GM21717 (cell line): ENCODE results near the gene ITGAX.
"Not testable (repeated sequence)": the region's sequence is repeated elsewhere in the genome, so short reads cannot be mapped to it uniquely, and the experiment has no call there.

Experiments
- ATAC-seq: cut with Tn5 transposase; IDR thresholded peaks from one replicate; pipeline ENCODE4 v1.9.1; 2021; ENCODE audit warnings: mild to moderate bottlenecking, moderate library complexity; ENCODE audit not compliant: unreplicated experiment

ITGAX gene

DNA sequence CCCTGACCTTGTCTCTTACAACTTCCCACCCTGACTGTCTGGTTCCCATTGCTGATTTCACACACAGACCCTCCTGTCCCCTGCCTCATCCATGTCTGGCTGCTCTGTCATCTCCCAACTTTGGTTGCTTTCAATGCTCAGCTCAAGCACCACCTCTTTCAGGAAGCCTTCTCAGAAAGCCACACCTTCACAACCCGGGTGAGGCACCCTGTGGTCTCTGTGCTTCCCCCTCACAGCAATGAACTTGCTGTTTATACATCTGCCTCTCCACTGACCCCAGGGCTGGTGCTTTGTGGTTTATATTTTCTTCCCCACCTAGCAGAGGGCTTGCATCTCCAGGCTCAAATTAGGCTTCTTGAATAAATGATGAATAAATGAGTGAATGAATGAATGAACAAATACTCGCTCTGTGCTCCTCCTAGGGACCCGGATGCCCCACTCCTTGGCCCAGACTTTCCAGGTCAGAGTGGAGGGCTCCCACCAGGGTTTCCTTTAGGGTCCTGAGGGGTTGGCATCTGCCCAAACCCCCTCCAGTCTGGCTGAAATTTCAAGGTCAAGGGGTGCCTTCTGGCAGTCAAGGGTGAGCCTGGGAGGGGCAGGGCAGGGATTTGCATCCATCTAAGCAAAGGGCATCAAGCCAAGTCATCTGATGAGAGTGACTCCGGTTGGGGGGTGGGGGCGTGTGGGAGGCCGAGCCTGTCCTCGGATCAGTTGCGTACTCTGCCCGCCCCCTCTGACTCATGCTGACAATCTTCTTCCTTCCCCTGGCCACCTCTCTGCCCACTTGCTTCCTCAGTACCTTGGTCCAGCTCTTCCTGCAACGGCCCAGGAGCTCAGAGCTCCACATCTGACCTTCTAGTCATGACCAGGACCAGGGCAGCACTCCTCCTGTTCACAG, at the start of gene ITGAX:
Gene ITGAX (plus strand): TSS at position 783 of the 898 bp plus-strand sequence. CDS start 79 bp downstream, at position 862.
- peak; percentile 65 for ATAC-seq

DNA sequence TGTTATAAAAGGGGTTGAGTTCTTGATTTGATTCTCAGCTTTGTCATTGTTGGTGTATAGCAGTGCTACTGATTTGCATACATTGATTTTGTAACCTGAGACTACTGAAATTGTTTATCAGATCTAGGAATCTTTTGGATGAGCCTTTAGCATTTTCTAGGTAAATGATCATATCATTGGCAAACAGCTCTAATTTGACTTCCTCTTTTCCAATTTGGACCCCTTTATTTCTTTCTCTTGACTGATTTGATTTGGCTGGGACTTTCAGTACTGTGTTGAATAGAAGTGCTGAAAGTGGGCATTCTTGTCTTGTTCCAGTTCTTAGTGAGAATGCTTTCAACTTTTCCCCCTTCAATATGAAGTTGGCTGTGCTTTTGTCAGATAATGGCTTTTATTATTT, 49.8 kb upstream of the ITGAX start:
- no peak for ATAC-seq

DNA sequence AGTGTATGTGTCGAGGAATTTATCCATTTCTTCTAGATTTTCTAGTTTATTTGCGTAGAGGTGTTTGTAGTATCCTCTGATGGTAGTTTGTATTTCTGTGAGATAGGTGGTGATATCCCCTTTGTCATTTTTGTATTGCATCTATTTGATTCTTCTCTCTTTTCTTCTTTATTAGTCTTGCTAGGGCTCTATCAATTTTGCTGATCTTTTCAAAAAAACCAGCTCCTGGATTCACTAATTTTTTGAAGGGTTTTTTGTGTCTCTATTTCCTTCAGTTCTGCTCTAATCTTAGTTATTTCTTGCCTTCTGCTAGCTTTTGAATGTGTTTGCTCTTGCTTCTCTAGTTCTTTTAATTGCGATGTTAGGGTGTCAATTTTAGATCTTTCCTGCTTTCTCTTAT, 46.6 kb upstream of the ITGAX start:
- not testable (repeated sequence) for ATAC-seq

DNA sequence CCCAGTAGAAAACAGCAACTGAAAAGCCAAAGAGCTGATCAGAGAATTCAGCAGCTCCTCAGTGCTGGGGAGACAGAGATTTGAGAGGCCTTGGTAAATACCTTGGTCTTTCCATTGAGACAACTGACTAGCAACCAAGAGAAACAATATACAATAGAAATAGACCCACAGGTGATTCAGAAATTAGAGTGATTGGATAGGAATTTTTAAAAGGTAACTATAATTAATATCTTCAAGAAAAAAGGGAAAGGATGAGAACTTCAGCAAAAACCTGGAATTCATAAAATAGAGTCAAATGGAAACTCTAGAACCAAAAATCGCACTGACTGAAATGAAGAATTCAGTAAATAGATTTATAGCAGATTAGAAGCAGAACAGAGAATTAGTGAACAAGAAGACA, 32.5 kb upstream of the ITGAX start:
- no peak for ATAC-seq

DNA sequence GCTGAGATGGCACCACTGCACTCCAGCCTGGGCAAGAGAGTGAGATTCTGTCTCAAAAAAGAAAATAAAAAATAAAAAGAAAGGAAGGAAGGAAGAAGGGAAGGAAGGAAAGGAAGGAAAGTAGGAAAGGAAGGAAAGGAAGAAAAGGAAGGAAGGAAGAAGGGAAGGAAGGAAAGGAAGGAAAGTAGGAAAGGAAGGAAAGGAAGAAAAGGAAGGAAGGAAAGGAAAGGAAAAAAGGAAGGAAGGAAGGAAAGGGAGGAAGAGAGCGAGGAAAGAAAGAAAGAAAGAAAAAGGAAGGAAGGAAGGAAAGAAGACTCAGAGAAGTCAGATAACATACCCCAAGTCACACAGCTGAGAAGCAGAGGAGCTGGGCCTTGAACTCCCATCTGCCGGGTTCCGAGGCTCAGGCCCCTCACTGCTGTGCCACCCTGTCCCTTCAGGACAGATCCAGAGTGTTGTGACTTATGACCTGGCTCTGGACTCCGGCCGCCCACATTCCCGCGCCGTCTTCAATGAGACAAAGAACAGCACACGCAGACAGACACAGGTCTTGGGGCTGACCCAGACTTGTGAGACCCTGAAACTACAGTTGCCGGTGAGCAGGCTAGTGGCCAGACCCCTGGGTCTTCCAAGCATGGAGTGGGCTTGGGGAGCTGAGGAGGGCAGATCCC, 30.9 kb upstream of the ITGAX start:
- ATAC-seq = no peak

DNA sequence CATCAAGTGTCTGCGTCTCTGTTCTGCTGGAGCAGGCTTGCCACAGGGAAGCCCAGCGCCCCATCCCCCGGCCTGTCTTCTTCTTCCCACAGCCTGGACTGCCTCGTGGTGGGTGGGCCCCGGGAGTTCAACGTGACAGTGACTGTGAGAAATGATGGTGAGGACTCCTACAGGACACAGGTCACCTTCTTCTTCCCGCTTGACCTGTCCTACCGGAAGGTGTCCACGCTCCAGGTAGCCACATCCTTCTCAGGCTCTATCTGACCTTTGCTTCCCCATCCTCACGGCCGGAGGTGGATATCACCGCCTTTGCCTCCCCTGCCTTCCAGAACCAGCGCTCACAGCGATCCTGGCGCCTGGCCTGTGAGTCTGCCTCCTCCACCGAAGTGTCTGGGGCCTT, 29.8 kb upstream of the ITGAX start:
- no peak for ATAC-seq

DNA sequence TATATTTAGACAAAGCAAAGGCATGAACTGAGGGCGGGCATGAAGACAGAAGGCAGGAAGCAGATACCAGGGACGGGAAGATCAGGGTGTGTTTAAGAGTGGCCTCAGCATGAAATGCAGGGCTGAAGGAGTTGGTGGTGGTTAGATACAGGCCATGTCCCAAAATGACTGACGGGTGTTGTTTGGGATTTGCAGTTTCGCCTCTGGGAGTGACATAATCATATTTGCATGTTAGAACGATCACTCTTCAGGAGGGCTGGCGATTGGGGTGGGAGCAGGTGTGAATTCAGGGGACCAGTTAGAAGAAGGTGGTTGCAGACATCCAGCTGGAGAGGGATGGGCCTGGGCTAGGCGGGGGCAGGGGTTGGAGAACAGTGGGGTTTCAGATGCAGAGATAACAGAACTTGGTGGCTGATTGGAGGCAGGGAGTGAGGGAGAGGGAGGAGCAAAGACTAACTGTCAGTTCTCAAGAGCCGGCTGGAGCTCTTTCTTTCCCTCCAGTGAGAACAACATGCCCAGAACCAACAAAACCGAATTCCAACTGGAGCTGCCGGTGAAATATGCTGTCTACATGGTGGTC, 27.2 kb upstream of the ITGAX start:
- ATAC-seq = no peak

DNA sequence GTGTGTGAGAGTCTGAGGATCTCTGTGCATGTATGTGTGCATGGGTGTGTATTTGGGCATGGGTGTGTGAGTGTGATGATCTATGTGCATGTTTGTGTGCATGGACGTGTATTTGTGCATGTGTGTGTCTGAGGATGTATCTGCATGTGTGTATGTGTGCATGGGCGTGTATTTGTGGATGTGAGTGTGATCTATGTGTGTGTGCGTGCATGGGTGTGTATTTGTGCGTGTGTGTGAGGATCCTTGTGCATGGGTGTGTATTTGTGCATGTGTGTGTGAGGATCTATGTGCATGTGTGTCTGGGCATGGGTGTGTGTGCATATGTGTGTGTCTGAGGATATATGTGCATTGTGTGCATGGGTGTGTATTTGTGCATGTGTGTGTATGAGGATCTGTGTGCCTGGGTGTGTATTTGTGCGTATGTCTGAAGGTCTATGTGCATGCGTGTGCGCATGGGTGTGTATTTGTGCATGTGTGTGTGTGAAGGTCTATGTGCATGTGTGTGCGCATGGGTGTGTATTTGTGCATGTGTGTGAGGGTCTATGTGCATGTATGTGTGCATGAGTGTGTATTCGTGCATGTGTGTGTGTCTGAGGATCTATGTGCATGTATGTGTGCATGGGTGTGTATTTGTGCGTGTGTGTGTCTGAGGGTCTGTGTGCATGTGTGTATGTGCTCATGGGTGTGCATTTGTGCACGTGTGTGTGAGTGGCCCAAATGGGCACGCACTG, 26.5 kb upstream of the ITGAX start:
- no peak for ATAC-seq

DNA sequence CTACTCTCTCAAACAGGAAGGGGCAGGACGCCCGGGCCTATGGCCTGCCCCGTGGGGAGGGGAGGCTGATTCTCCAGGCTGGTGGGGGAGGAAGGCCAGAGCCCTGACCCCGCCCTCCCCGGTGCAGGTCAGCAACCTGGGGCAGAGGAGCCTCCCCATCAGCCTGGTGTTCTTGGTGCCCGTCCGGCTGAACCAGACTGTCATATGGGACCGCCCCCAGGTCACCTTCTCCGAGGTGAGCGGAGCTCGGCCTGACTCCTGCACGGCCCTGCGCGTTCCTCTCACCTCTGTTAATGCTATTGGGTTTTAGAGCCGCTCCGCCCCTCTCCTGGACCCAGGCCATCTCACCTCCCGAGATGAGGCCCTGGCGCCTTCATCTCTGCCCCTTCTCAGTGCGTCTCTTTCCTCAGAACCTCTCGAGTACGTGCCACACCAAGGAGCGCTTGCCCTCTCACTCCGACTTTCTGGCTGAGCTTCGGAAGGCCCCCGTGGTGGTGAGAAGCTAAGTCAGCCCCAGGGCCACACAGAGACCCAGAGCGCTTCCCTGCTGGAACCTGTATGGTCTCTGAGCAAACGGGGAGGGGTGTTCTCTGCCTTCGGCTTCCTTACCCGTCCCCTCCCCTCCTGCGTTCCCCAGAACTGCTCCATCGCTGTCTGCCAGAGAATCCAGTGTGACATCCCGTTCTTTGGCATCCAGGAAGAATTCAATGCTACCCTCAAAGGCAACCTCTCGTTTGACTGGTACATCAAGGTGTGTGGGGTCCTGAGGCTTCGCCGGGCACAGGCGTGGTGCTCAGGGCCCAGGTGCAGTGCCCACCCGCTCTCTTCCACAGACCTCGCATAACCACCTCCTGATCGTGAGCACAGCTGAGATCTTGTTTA, 25.1 kb upstream of the ITGAX start:
- no peak for ATAC-seq

DNA sequence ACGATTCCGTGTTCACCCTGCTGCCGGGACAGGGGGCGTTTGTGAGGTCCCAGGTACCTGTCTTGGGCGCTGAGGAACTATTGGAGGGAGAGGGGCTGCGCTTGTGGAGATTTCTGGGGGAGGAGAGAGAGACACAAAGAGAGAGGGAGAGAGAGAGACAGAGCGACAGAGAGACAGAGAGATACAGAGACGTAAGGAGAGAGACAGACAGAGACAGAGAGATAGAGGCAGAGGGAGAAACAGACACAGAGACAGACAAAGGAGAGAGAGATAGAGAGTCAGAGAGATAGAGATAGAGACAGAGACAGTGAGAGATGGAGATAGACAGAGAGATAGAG, 24.5 kb upstream of the ITGAX start:
- ATAC-seq = no peak

DNA sequence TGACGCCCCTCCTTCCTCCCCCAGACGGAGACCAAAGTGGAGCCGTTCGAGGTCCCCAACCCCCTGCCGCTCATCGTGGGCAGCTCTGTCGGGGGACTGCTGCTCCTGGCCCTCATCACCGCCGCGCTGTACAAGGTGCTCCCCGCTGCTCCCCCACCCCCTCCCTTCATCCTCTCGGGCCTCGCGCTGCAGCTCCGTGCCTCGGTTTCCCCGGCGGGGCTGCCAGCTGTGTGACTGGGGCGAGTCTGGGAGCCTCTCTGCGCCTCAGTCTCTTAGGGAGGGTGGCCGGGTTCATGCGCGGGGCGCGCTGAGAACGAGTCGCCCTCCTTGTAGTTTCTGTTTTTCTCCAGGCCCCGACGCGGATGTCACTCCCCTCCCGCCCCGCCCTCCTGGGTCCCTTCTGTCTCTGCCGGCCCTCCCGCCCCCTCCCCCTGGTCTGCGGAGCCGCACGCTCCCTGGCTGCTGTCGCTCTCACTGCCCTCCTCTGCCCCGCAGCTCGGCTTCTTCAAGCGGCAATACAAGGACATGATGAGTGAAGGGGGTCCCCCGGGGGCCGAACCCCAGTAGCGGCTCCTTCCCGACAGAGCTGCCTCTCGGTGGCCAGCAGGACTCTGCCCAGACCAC, 23.7 kb upstream of the ITGAX start:
- no peak for ATAC-seq

DNA sequence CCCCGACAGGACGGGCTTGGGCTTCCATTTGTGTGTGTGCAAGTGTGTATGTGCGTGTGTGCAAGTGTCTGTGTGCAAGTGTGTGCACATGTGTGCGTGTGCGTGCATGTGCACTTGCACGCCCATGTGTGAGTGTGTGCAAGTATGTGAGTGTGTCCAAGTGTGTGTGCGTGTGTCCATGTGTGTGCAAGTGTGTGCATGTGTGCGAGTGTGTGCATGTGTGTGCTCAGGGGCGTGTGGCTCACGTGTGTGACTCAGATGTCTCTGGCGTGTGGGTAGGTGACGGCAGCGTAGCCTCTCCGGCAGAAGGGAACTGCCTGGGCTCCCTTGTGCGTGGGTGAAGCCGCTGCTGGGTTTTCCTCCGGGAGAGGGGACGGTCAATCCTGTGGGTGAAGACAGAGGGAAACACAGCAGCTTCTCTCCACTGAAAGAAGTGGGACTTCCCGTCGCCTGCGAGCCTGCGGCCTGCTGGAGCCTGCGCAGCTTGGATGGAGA, 23.1 kb upstream of the ITGAX start:
- ATAC-seq = no peak

DNA sequence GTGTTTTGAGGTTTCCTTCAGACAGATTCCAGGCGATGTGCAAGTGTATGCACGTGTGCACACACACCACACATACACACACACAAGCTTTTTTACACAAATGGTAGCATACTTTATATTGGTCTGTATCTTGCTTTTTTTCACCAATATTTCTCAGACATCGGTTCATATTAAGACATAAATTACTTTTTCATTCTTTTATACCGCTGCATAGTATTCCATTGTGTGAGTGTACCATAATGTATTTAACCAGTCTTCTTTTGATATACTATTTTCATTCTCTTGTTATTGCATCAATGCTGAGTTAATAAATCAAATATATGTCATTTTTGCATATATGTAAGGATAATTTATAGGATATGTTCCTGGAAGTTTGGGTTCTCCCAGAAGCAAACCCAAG, 22.4 kb upstream of the ITGAX start:
- ATAC-seq = no peak

DNA sequence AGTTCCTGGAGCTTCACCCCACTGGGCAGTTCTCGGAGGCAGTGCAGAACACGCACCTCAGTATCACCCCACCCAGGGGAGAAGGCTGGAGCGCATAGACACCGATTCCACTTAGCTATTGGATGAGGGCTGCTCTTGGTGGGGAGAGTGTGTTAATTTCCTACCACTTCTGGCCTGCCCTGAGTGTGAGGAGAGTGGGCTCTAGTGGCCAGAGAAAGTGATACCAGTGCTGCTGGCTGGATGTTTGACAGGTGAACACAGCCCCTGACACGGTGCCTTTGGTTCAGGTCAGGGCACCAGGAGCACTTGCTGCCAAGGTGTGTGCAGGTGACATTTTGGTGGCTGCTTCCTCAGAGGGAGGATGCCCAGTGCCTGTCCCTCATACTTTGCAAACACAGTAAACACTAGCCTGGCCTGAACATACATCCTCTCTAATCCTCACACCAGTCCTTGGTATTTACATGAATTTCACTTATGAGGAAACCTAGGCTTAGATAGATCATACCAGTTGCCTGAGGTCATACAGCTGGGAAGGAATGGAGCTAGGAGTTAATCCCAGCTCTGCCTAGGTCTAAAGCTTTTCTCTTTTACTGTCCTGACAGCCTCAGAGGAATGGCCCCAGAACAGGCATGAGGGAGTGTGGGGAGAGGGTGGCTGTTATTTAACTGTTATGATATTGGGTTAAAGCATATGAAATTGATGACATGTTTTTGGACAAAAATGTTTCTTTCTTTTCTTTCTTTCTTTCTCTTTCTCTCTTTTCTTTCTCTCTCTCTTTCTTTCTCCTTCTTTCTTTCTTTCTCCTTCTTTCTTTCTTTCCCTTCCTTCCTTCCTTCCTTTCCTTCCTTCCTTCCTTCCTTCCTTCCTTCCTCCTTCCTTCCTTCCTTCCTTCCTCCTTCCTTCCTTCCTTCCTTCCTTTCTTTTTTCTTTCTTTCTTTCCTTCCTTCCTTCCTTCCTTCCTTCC, 21.0 kb upstream of the ITGAX start:
- ATAC-seq = no peak

DNA sequence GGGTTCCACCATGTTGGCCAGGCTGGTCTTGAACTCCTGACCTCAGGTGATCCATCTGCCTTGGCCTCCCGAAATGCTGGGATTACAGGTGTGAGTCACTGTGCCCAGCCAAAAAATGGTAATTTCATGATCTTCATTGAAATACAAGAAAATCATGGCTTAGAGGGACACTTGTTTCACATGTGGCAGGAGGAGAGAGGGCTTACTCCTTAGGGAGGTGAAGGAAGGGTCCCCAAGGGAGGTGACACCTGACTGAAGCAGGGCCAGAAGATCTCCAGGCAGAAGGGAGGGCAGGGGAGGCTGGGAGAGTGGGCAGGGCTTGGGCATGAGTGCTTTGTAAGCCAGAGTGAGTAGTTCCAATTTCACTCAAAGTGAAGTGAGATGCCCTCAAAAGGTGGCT, 20.0 kb upstream of the ITGAX start:
- ATAC-seq = no peak

DNA sequence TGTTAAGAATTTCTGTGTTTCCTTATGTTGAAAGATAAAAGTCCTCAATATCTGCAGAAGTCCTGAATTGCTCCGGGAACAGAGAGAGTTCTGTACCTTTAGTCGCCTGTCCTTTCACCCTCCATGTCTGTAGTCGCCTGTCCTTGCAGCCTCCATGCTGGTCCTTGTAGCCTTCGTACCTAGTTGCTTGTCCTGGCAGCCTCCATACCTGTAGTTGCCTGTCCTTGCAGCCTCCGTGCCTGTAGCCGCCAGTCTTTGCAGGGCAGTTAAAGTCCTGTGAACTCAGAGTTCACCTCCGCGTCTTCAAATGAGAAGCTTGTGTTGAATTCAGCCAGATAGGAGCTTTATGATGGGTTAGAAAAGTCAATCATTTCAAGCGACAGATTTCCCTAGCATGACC, 19.5 kb upstream of the ITGAX start:
- no peak for ATAC-seq

DNA sequence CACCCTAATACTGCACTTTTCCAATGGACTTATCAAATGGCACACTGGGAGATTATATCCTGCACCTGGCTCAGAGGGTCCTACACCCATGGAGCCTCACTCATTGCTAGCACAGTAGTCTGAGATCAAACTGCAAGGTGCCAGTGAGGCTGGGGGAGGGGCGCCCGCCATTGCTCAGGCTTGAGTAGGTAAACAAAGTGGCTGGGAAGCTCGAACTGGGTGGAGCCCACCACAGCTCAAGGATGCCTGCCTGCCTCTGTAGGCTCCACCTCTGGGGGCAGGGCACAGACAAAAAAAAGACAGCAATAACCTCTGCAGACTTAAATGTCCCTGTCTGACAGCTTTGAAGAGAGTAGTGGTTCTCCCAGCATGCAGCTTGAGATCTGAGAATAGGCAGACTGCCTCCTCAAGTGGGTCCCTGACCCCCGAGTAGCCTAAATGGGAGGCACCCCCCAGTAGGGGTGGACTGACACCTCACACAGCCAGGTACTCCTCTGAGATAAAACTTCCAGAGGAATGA, 16.8 kb upstream of the ITGAX start:
- not testable (repeated sequence) for ATAC-seq

DNA sequence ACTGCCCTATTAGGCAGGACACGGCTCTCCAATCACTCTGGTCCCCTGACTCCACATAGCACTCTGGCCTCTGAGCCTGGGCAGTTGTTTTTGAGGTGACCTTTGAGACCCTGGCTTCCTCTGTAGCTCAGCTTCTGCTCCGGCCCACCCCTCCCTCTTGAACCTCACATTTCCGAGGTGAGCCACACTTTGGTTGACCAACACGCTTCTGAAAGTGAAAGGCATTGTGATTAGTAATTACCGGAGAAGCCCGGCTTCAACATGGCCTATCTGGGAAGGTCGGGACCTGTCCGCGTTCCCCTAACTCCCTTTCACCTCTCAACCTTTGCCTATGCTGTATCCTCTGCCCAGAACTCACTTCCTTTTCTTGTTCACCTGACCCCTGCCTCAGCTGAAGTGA, 10.3 kb upstream of the ITGAX start:
- ATAC-seq = no peak
